MCF 10A (cell line): ENCODE data around the gene RS1. TPM values are rescaled to one million over a fixed set of nuclear protein-coding genes. Genes with fewer than 3 reads are reported as not detected.

Source experiments
- BruUV-seq: library from RNA; stranded (reverse); fragments of 400-500 nt; replicated peaks from 2 replicates; lab custom pipeline; 2021; lab: Mats Ljungman, UMichigan
- CTCF ChIA-PET: fragments of 300-600 bp; sonication (Branson Sonifier 250); formaldehyde crosslinking; extraction: SDS; loops from one replicate; lab custom pipeline; 2021; ENCODE audit warnings: antibody characterized with exemption, inconsistent platforms; lab: Yijun Ruan, JAX
- POLR2A ChIA-PET: fragments of 300-600, 350-650 bp; sonication (Branson Sonifier 250); formaldehyde crosslinking; extraction: SDS; loops from one replicate; lab custom pipeline; 2020; ENCODE audit warnings: antibody characterized with exemption, inconsistent platforms; lab: Yijun Ruan, JAX
- DNase-seq: peaks from one replicate; pipeline ENCODE4 v3.0.0-alpha.2; 2018; ENCODE audit not compliant: unreplicated experiment
- H3K27ac Mint-ChIP-seq: one replicate; pipeline ENCODE4 v1.8.0; 2022; ENCODE audit warnings: mild to moderate bottlenecking, low read depth, mixed read lengths; ENCODE audit not compliant: unreplicated experiment
- H3K27me3 Mint-ChIP-seq: one replicate; pipeline ENCODE4 v1.8.0; 2022; ENCODE audit warnings: mixed read lengths; ENCODE audit not compliant: insufficient read depth, unreplicated experiment
- H3K36me3 Mint-ChIP-seq: one replicate; pipeline ENCODE4 v1.8.0; 2022; ENCODE audit warnings: mild to moderate bottlenecking, moderate library complexity, mixed read lengths; ENCODE audit not compliant: insufficient read depth, unreplicated experiment
- H3K4me1 Mint-ChIP-seq: one replicate; pipeline ENCODE4 v1.8.0; 2022; ENCODE audit warnings: mixed read lengths; ENCODE audit not compliant: insufficient read depth, unreplicated experiment
- H3K4me3 Mint-ChIP-seq: one replicate; pipeline ENCODE4 v1.8.0; 2022; ENCODE audit warnings: mild to moderate bottlenecking, moderate library complexity, mixed read lengths; ENCODE audit not compliant: unreplicated experiment
- H3K9me3 Mint-ChIP-seq: one replicate; pipeline ENCODE4 v1.8.0; 2022; ENCODE audit warnings: mixed read lengths; ENCODE audit not compliant: unreplicated experiment
- intact Hi-C: fragments of 100-400 bp; cut with micrococcal nuclease; formaldehyde crosslinking; loops from 2 replicates; pipeline ENCODE4 v1.14.1; 2022
- total RNA-seq: library from RNA; stranded (reverse); gene quantifications from 2 replicates; pipeline ENCODE4 v1.2.3, GENCODE V29; 2022
- TF ChIP-seq, protein P1 (sequence below): fragments of 200-600 bp; IDR thresholded peaks from one replicate; pipeline ENCODE4 v1.8.0; 2022; ENCODE audit warnings: antibody characterized with exemption, mild to moderate bottlenecking; ENCODE audit not compliant: unreplicated experiment

RS1 gene
- total RNA-seq, 1 experiment from 2014 or later, result not detected

DNA sequence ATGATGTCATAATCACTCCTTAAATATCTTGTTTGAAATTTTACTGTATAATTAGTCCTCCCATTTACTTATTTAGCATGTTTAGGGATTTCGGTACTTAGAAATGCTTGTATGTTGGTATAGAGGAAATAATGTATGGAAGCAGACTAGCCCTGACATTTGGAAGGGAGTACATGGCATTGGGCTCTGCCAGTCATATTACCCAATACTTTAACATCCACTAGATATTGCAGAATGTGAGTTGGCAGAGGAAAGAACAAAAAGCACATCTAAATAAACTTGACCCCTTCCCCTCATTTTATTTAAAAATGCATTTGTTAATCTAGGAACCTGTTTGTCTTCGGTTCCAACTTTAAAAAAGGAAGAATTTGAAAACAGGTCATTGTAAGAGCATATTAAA, 77.8 kb downstream of the RS1 start:
- intact Hi-C loops, result no loop called here
- CTCF ChIA-PET, result no interaction called here
- no peak overlapping the region for H3K4me3 Mint-ChIP-seq
- peak overlapping the region; percentile 0 for H3K27ac Mint-ChIP-seq
- POLR2A ChIA-PET, result no interaction called here
- H3K36me3 Mint-ChIP-seq, result no peaks in the 10 kb centered on the region
- TF ChIP-seq, protein P1, sequence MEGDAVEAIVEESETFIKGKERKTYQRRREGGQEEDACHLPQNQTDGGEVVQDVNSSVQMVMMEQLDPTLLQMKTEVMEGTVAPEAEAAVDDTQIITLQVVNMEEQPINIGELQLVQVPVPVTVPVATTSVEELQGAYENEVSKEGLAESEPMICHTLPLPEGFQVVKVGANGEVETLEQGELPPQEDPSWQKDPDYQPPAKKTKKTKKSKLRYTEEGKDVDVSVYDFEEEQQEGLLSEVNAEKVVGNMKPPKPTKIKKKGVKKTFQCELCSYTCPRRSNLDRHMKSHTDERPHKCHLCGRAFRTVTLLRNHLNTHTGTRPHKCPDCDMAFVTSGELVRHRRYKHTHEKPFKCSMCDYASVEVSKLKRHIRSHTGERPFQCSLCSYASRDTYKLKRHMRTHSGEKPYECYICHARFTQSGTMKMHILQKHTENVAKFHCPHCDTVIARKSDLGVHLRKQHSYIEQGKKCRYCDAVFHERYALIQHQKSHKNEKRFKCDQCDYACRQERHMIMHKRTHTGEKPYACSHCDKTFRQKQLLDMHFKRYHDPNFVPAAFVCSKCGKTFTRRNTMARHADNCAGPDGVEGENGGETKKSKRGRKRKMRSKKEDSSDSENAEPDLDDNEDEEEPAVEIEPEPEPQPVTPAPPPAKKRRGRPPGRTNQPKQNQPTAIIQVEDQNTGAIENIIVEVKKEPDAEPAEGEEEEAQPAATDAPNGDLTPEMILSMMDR, result no peak
- DNase-seq, result no peak
- no TSS peak for BruUV-seq
- peaks cover 10% of the 10 kb centered on the region for H3K9me3 Mint-ChIP-seq
- H3K27me3 Mint-ChIP-seq, result no peaks in the 10 kb centered on the region
- peaks cover 7% of the 10 kb centered on the region for H3K4me1 Mint-ChIP-seq

DNA sequence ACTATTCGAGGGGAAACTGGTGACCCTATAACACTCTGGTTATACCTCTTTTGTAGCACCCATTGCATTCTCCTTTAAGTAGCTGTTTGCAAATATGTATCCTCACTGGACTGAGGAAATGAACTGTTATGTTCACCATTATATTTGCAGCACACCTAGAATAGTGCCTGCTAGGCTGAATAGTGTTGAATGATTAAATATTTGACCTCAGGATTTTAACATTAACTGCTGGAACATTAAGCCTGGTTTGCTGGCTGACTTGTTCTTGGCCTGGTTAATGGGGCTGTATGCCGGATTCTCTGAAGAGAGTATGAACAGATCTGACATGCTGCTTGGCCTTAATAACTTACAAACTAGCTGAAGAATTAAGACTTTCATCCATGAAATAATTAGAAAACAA, 80.1 kb downstream of the RS1 start:
- Mint-ChIP-seq H3K9me3 (peaks cover 10% of the 10 kb centered on the region), H3K27ac (no peak overlapping the region), H3K4me3 (no peak overlapping the region), H3K4me1 (peaks cover 7% of the 10 kb centered on the region), H3K27me3 (no peaks in the 10 kb centered on the region), H3K36me3 (peaks cover 8% of the 10 kb centered on the region)
- CTCF ChIA-PET, result no interaction called here
- no TSS peak for BruUV-seq
- TF ChIP-seq, protein P1, result no peak
- intact Hi-C loops, result no loop called here
- no peak for DNase-seq
- POLR2A ChIA-PET, result no interaction called here

Other genes starting within 250 kb of the RS1 start
- gene CDKL5, start 246.5 kb downstream of the RS1 start, total RNA-seq, result 8.2 and 8.3 TPM in 2 replicates
- gene PPEF1, start 35.5 kb upstream of the RS1 start, total RNA-seq, result 0.32 and 1.0 TPM in 2 replicates